GM12892 (cell line): Measurements from ENCODE around the gene ROBO3.

Experiments used
- POLR2A ChIP-seq: IDR thresholded peaks from 2 replicates; pipeline ENCODE4 v1.6.1; 2011; ENCODE audit warnings: low read depth, low read length, control low read depth
- POLR2AphosphoS5 ChIP-seq: IDR thresholded peaks from 2 replicates; pipeline ENCODE4 v1.6.1; 2011; ENCODE audit warnings: low read depth, low read length, control low read depth

DNA sequence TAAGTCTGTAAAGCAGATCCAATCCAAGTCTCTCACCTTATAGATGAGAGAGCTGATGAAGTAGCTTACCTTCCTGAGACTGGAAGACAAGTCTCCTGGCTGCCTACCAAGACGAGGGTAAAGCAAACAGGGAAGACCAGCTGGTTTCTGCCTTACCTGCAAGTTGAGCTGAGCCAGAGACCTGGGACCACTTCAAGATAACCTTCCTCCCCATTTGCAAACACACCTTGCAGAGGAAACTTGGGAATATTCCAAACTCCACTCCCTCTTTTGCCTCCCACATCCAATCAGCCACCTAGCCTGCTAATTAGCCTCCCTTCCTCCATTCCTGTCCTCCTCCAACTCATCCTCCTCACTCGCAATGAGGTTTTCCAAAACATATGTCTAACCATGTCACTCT, 23.4 kb upstream of the ROBO3 start:
- TF ChIP-seq POLR2AphosphoS5 (no peak), POLR2A (no peak)
